NCI-H1092 treated with DMSO at 0.1 percent for 48 hours (cell line): ENCODE data around the gene DDX39B.
"Not testable (repeated sequence)": the region's sequence is repeated elsewhere in the genome, so short reads cannot be mapped to it uniquely, and the experiment has no call there.

Source experiments
- DNase-seq: peaks from one replicate; lab custom pipeline; 2025; lab: John Stamatoyannopoulos, UW

Gene DDX39B

GRCh38 chr6:31528821-31529328 is 12.9 kb downstream of the DDX39B start, which contains the start of gene MCCD1:
Gene MCCD1, plus strand, starts transcription at chr6:31528962. Its CDS starts 53 bp downstream, at chr6:31529015.
- no peak for DNase-seq

GRCh38 chr6:31528307-31528777 is 13.5 kb downstream of the DDX39B start:
- no peak for DNase-seq

- DNase-seq = no peak
Observed at GRCh38 chr6:31525932-31526591, 15.7 kb downstream of the DDX39B start.

- no peak for DNase-seq
Observed at GRCh38 chr6:31525553-31525931, 16.3 kb downstream of the DDX39B start.

DNA sequence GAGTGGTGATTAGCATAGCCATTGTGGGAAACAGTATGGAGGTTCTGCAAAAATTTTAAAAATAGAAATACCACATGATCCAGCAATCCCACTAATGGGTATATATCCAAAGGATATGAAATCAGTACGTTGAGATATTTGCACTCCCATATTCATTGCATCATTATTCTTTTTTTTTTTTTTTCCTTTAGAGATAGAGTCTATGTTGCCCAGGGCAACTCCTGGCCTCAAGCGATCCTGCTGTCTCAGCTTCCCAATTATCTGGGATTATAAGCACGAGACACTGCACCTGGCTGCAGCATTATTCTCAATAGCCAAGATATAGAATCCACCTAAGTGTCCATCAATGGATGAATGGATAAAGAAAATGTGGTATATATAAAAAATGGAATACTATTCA is 20.0 kb downstream of the DDX39B start:
- no peak for DNase-seq

DNA sequence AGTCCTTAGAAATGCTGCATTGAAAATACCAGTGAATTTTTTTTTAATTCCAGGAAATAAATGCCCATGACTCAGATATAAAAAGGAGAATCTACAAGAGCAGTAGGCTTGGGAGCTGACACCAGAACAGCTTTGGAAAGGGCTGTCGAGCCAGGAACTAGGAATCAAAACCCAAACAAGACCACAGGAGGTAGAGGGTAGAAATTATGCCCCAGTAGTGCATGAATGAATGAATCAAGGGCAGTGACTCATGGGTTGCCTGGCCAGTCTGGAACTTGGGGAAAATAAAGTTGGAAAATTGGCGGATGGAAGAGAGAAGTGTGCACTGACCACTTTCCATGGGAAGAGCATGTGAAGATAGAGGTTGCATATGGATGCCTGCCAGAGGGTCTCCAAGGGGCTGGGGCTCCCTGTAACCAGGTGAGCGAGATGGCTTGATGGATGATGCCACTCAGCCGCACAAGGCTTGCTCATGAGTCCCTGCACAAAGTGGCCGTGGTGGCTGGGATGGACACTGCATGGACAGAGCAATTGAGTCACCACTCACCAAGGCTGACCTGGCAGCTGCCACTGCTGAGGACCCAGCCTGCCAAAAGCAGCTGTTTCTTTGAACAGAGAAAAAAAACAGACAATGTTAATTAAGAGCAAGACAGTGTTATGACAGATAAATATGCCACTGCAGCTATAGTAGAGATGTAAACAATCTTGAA is 28.2 kb downstream of the DDX39B start:
- no peak for DNase-seq

DNA sequence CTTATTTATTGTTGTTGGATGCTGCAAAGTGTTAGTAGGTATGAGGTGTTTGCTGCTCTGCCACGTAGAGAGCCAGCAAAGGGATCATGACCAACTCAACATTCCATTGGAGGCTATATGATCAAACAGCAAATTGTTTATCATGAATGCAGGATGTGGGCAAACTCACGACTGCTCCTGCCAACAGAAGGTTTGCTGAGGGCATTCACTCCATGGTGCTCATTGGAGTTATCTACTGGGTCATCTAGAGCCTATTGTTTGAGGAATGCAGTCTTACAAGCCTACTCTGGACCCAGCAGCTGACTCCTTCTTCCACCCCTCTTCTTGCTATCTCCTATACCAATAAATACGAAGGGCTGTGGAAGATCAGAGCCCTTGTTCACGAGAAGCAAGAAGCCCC is 31.8 kb downstream of the DDX39B start:
- DNase-seq = no peak

GRCh38 chr6:31509036-31509435 is 32.8 kb downstream of the DDX39B start:
- not testable (repeated sequence) for DNase-seq

DNA sequence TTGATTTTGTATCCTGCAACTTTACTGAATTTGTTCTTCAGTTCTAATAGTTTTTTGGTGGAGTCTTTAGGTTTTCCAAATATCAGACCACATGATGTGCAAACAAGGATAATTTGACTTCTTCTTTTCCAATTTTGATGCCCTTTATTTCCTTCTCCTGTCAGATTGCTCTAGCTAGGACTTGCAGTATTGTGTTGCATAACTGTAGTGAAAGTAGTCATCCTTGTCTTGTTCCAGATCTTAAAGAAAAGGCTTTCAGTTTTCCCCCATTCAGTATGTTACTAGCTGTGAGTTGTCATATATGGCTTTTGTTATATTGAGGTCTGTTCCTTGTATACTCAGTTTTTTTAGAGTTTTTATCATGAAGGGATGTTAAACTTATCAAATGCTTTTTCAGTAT is 39.2 kb downstream of the DDX39B start:
- no peak for DNase-seq

DNA sequence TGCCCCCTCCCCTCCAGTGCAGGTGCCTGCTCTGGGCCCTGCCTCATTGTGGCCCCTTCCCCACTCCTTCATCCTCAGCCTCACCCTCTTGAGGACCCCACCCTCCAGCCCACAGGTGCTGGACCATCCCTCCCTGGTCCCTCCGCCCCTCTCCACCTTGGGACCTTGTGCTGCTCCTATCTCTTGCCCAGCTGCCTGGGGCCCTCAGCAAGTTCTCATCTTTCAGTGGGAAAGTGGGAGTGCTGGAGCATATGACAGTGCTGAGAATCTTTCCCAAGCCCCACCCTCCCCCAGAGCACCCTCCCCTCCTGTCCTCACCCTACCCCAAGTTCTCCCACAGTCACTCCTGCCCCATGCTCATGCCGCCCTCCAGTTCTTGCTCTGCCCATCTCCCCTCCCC is 42.2 kb downstream of the DDX39B start:
- not testable (repeated sequence) for DNase-seq

- DNase-seq = no peak
Observed at GRCh38 chr6:31498748-31499147, 43.1 kb downstream of the DDX39B start.

DNA sequence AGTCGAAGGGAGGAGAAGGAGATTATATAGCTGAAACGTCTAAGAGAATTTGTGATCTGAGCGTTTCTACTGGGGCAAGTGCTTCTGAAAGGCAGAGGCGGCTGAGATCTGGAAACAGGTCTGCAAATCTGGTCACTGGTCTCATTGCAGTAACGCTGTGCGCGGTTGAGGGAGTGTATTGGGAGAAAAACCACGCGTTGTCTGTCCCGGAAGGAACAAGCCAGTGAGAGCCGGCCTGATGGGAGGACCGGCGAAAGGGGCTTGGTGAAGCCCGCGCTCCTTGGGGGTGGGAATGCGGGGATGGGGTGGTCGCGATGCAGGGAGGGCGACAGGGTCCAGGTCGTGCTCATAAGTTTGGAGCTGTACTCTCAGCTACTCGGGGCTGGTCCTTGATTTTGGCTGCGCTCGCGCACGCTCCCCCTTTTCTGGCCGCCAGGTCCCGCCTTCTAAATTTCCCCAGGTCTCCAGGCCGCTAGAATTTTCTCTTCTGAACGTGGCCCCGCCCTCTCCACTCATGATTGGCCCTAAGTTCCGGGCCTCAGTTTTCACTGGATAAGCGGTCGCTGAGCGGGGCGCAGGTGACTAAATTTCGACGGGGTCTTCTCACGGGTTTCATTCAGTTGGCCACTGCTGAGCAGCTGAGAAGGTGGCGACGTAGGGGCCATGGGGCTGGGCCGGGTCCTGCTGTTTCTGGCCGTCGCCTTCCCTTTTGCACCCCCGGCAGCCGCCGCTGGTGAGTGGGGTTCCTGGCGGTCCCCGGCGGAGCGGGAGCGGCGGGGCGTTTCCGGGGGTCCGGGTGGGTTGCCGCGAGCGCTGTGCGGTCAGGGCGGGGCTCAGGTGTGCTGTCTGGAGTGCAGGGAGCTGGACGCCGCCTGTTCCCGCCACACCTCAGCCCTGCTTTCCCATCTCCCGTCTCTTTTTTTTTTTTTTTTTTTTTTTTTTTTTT is 44.0 kb downstream of the DDX39B start, which contains the start of gene MICB:
MICB (plus strand) TSS at position 615 of the 946 bp plus-strand sequence; CDS start at position 664, 49 bp downstream.
- no peak for DNase-seq

DNA sequence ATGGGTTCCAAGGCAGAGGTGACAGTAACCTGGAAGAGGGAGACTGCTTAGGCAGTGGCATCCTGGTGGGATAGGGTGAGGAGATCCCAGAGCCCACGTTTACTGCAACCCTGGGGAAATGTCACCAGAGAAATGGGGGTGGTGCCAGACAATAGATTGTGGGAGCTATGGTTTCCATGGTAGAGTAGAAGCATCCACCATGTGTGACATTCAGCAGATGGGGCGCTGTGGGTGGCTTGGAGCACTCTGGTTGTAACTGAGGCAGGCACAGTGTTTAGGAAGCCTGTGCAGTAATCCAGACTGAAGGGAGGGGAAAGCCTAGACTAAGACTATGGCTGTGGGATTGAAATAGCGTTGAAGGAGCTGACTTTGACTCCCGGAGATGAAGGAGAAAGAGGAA is 45.0 kb downstream of the DDX39B start:
- DNase-seq = not testable (repeated sequence)

GRCh38 chr6:31495580-31495979 is 46.2 kb downstream of the DDX39B start:
- no peak for DNase-seq

- DNase-seq = peak; percentile 1
Observed at GRCh38 chr6:31493875-31494694, 47.7 kb downstream of the DDX39B start.

DNA sequence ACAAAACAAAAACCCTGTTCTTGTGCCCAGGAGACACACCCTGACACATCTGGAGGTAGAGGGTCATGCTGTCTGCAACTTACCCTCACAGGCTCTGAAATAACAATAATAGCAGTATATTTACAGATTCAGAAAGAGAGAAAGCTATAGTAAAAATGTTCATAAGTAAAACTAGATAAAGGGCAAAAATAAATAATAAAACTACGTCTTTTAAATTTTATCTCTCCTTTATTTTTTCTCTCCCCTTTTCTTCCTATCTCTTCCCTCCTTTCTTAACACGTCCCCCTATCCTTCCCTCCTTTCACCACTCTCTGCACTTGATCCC is 48.3 kb downstream of the DDX39B start:
- DNase-seq = not testable (repeated sequence)

GRCh38 chr6:31490115-31490873 is 51.5 kb downstream of the DDX39B start:
- DNase-seq = no peak

DNA sequence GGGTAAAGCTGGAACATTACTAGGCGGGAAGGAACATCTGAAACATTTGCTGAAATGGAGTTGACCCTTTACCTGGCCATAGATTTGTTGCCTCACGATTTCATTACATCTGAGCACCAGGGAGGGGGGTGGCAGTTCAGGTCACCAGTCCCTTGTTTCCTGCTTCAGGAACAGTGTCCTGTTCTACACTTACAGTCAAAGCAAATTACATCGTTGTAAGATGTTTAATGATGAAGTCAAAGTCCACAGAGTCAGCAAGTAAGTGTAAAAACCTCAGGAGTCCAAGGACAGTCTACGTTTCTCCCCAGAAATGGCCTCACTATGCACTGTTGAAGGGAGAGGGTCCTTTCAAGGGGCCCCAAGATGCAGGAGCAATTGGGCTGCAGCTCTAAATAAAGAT is 52.7 kb downstream of the DDX39B start:
- DNase-seq = no peak

GRCh38 chr6:31487674-31488073 is 54.1 kb downstream of the DDX39B start:
- not testable (repeated sequence) for DNase-seq

DNA sequence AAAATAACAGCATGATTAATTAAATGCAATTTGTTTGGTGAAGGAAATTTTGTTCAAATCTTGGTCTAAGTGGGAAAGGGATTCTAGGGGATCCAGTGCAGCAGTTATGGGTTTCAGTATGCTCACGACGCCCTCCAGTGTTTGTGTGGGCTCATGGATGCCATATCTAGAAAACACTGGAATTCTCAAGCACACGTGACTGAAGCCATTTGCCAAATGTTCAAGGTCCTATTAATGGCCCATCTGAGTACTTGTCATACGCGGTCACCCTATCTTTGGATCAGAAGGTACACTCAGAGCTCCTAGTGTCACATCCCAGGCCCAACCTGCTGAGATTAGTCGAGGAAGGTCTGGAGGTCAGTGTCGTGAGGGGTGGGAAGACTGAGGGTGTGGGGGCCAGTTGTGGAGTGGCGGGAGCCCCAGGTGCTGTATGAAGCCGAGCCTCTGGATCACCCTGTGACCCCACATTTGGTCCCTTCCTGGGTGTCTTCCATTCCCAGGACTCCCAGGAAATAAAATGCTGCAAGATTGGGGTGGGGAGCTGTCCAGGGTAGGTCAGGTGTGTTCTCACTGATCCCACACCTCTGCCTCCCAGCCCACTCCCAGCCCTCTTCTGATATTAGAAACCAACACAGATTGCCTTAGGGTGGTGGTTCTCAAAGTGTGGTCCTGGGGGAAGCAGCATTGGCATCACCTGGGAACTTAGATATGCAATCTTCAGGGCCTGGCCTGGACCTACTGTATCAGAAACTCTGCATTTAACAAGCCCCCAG is 55.6 kb downstream of the DDX39B start:
- not testable (repeated sequence) for DNase-seq
